IMR-90 (cell line): ENCODE data around the gene SMYD4. TPM values are rescaled to one million over a fixed set of nuclear protein-coding genes. Genes with fewer than 3 reads are reported as not detected.

Experiments used
- ATAC-seq: fragments of 200-7000 bp; cut with Tn5 transposase; 2 replicates; pipeline ENCODE4 v1.9.1; 2020; ENCODE audit warnings: low read depth, mild to moderate bottlenecking, moderate library complexity
- BruUV-seq: library from RNA; stranded (reverse); fragments of 400-500 nt; replicated peaks from 2 replicates; lab custom pipeline; 2021; lab: Mats Ljungman, UMichigan
- CTCF ChIA-PET: fragments of 300-600 bp; formaldehyde crosslinking; extraction: SDS; loops from one replicate; lab custom pipeline; 2021; ENCODE audit warnings: antibody characterized with exemption; lab: Yijun Ruan, JAX
- POLR2A ChIA-PET: fragments of 300-600 bp; sonication (Branson Sonifier 250); formaldehyde crosslinking; loops from one replicate; lab custom pipeline; 2022; ENCODE audit warnings: antibody characterized with exemption; ENCODE audit not compliant: unreplicated experiment; lab: Charles Lee
- DNase-seq: peaks from one replicate; pipeline ENCODE4 v3.0.0; 2013
- H2AFZ ChIP-seq: replicated peaks from 2 replicates; pipeline ENCODE3; 2013; ENCODE audit warnings: low read length, mild to moderate bottlenecking; ENCODE audit not compliant: poor library complexity
- H2AK5ac ChIP-seq: 2 replicates; pipeline ENCODE4 v1.6.1; 2013; ENCODE audit warnings: low read depth, low read length, inconsistent platforms
- H2AK9ac ChIP-seq: replicated peaks from 2 replicates; pipeline ENCODE3; 2013; ENCODE audit warnings: mild to moderate bottlenecking, low read depth, low read length, moderate library complexity; ENCODE audit not compliant: poor library complexity
- H2BK120ac ChIP-seq: 2 replicates; pipeline ENCODE4 v1.6.1; 2013; ENCODE audit warnings: low read depth, low read length, inconsistent platforms
- H2BK15ac ChIP-seq: 3 replicates; pipeline ENCODE4 v1.6.1; 2013; ENCODE audit warnings: low read depth, low read length, inconsistent platforms
- H2BK20ac ChIP-seq: 2 replicates; pipeline ENCODE4 v1.6.1; 2013; ENCODE audit warnings: low read depth, mild to moderate bottlenecking, inconsistent platforms, low read length, moderate library complexity
- H2BK5ac ChIP-seq: 2 replicates; pipeline ENCODE4 v1.6.1; 2013; ENCODE audit warnings: mild to moderate bottlenecking, low read depth, low read length, inconsistent platforms; ENCODE audit not compliant: poor library complexity, severe bottlenecking
- H3K14ac ChIP-seq: replicated peaks from 2 replicates; pipeline ENCODE4 v1.6.1; 2013; ENCODE audit warnings: low read depth, low read length, inconsistent platforms
- H3K18ac ChIP-seq: 2 replicates; pipeline ENCODE4 v1.6.1; 2013; ENCODE audit warnings: low read depth, low read length, control low read depth
- H3K23ac ChIP-seq: 2 replicates; pipeline ENCODE4 v1.6.1; 2013; ENCODE audit warnings: low read depth, low read length, inconsistent platforms
- H3K27ac ChIP-seq: 2 replicates; pipeline ENCODE4 v1.5.1; 2013; ENCODE audit warnings: mild to moderate bottlenecking, control low read depth, low read length; ENCODE audit not compliant: insufficient read depth
- H3K27me3 ChIP-seq: 2 replicates; pipeline ENCODE4 v1.6.1; 2013; ENCODE audit warnings: low read length; ENCODE audit not compliant: control insufficient read depth, insufficient read depth
- H3K36me3 ChIP-seq: 2 replicates; pipeline ENCODE4 v1.6.1; 2013; ENCODE audit warnings: low read length, mixed read lengths; ENCODE audit not compliant: control insufficient read depth, insufficient read depth
- H3K4ac ChIP-seq: 2 replicates; pipeline ENCODE4 v1.6.1; 2013; ENCODE audit warnings: low read depth, low read length, inconsistent platforms
- H3K4me1 ChIP-seq: 2 replicates; pipeline ENCODE4 v1.6.1; 2013; ENCODE audit warnings: low read length, mixed read lengths; ENCODE audit not compliant: control insufficient read depth, insufficient read depth
- H3K4me2 ChIP-seq: 2 replicates; pipeline ENCODE4 v1.6.1; 2013; ENCODE audit warnings: low read depth, mild to moderate bottlenecking, control low read depth, low read length, moderate library complexity
- H3K4me3 ChIP-seq: 2 replicates; pipeline ENCODE4 v1.5.1; 2013; ENCODE audit warnings: low read depth, mild to moderate bottlenecking, control low read depth, low read length, moderate library complexity; ENCODE audit not compliant: insufficient read depth
- H3K56ac ChIP-seq: 2 replicates; pipeline ENCODE4 v1.6.1; 2013; ENCODE audit warnings: low read length, inconsistent platforms; ENCODE audit not compliant: insufficient read depth; ENCODE audit errors: extremely low read depth
- H3K79me1 ChIP-seq, 2 experiments: 2 replicates each; pipeline ENCODE4 v1.6.1; 2013; ENCODE audit warnings: low read length in 2 of 2, inconsistent platforms in 1 of 2, low read depth in 1 of 2
- H3K9ac ChIP-seq: 2 replicates; pipeline ENCODE4 v1.6.1; 2013; ENCODE audit warnings: low read depth, low read length, control low read depth
- H3K9me1 ChIP-seq: 2 replicates; pipeline ENCODE4 v1.6.1; 2013; ENCODE audit warnings: low read length, inconsistent platforms; ENCODE audit not compliant: insufficient read depth
- H3K9me3 ChIP-seq: 2 replicates; pipeline ENCODE4 v1.6.1; 2013; ENCODE audit warnings: low read length; ENCODE audit not compliant: control insufficient read depth, insufficient read depth
- H4K20me1 ChIP-seq: 2 replicates; pipeline ENCODE4 v1.6.1; 2013; ENCODE audit warnings: low read length, inconsistent platforms; ENCODE audit not compliant: insufficient read depth
- H4K5ac ChIP-seq: 2 replicates; pipeline ENCODE4 v1.6.1; 2013; ENCODE audit warnings: mild to moderate bottlenecking, low read depth, low read length, control low read depth
- H4K8ac ChIP-seq, 2 experiments: 2 replicates each; pipeline ENCODE4 v1.6.1; 2013; ENCODE audit warnings: low read depth in 2 of 2, low read length in 2 of 2, control low read depth in 1 of 2, inconsistent platforms in 1 of 2
- H4K91ac ChIP-seq: 2 replicates; pipeline ENCODE4 v1.6.1; 2013; ENCODE audit warnings: low read depth, low read length, inconsistent platforms; ENCODE audit not compliant: insufficient read depth
- BHLHE40 ChIP-seq: fragments of 150-350 bp; IDR thresholded peaks from 2 replicates; pipeline ENCODE4 v1.6.1; 2016; ENCODE audit warnings: mild to moderate bottlenecking, low read depth, low read length
- CEBPB ChIP-seq: IDR thresholded peaks from 2 replicates; pipeline ENCODE4 v1.6.1; 2012; ENCODE audit warnings: low read depth, low read length, improper control_type of control experiment
- CHD1 ChIP-seq: IDR thresholded peaks from 2 replicates; pipeline ENCODE4 v1.6.1; 2012; ENCODE audit warnings: low read depth, low read length, improper control_type of control experiment
- FOS ChIP-seq: fragments of 150-350 bp; IDR thresholded peaks from 2 replicates; pipeline ENCODE4 v1.6.1; 2016; ENCODE audit warnings: low read depth, low read length
- MAFK ChIP-seq: IDR thresholded peaks from 2 replicates; pipeline ENCODE4 v1.6.1; 2012; ENCODE audit warnings: low read depth, low read length, improper control_type of control experiment
- MAZ ChIP-seq: IDR thresholded peaks from 2 replicates; pipeline ENCODE4 v1.6.1; 2012; ENCODE audit warnings: low read depth, mild to moderate bottlenecking, low read length, improper control_type of control experiment, moderate library complexity, borderline replicate concordance
- MXI1 ChIP-seq: IDR thresholded peaks from 2 replicates; pipeline ENCODE4 v1.6.1; 2012; ENCODE audit warnings: low read depth, mild to moderate bottlenecking, low read length, moderate library complexity, borderline replicate concordance
- NFE2L2 ChIP-seq: fragments of 150-350 bp; IDR thresholded peaks from 2 replicates; pipeline ENCODE4 v1.6.1; 2016; ENCODE audit warnings: low read depth, mild to moderate bottlenecking, low read length
- POLR2A ChIP-seq: IDR thresholded peaks from 2 replicates; pipeline ENCODE4 v1.6.1; 2012; ENCODE audit warnings: mild to moderate bottlenecking, low read depth, low read length
- RAD21 ChIP-seq: IDR thresholded peaks from 2 replicates; pipeline ENCODE4 v1.6.1; 2012; ENCODE audit warnings: low read length, improper control_type of control experiment
- RCOR1 ChIP-seq: IDR thresholded peaks from 2 replicates; pipeline ENCODE4 v1.6.1; 2012; ENCODE audit warnings: mild to moderate bottlenecking, low read length, improper control_type of control experiment; ENCODE audit not compliant: insufficient replicate concordance
- RFX5 ChIP-seq: IDR thresholded peaks from 2 replicates; pipeline ENCODE4 v1.8.0; 2012; ENCODE audit warnings: low read depth, mild to moderate bottlenecking, low read length, moderate library complexity
- SMC3 ChIP-seq: fragments of 150-350 bp; IDR thresholded peaks from 2 replicates; pipeline ENCODE4 v1.6.1; 2016; ENCODE audit warnings: low read depth, mild to moderate bottlenecking, antibody characterized with exemption, low read length, moderate library complexity
- USF2 ChIP-seq: fragments of 150-350 bp; IDR thresholded peaks from 2 replicates; pipeline ENCODE4 v1.6.1; 2017; ENCODE audit warnings: mild to moderate bottlenecking, antibody characterized with exemption, low read length, low read depth
- WGBS, 2 experiments: methylation state at CpG; one replicate each; pipeline versions ENCODE4 v1.1.5 to v1.1.7; 2013; ENCODE audit warnings: missing lambda C conversion rate in 2 of 2; ENCODE audit not compliant: insufficient read length in 1 of 2; ENCODE audit errors: extremely low coverage in 2 of 2; 5-methylcytosine and 5-hydroxymethylcytosine counted together
- dilution Hi-C: fragments of 300-500 bp; cut with HindIII; formaldehyde crosslinking; loops from one replicate; pipeline ENCODE4 v1.14.3; 2018; ENCODE audit warnings: low sequenced_read_pairs; ENCODE audit not compliant: unreplicated experiment
- in situ Hi-C: fragments of 300-500 bp; cut with MboI; formaldehyde crosslinking; loops from 3 replicates; pipeline ENCODE4 v1.14.3; 2019; ENCODE audit warnings: low sequenced_read_pairs, inconsistent platforms, mixed read lengths
- intact Hi-C: fragments of 100-400 bp; cut with micrococcal nuclease; formaldehyde crosslinking; loops from 2 replicates; pipeline ENCODE4 v1.10.0; 2022
- polyA plus RNA-seq, 3 experiments: library from polyadenylated mRNA; depleted of rRNA; stranded (reverse); fragments of >200 nt; gene quantifications; 2 replicates each; pipeline ENCODE4 v1.2.3, GENCODE V29; 2012; ENCODE audit warnings: low replicate concordance in 1 of 3
- total RNA-seq: library from RNA; depleted of rRNA; stranded (reverse); fragments of >200 nt; gene quantifications from 2 replicates; pipeline ENCODE4 v1.2.3, GENCODE V29; 2012
- TF ChIP-seq, protein P1 (sequence below): conservative IDR thresholded peaks from 2 replicates; pipeline ENCODE4 v1.5.1; 2012; ENCODE audit warnings: mild to moderate bottlenecking, low read depth, low read length, improper control_type of control experiment
- TF ChIP-seq, protein P2 (sequence below): fragments of 150-350 bp; IDR thresholded peaks from 2 replicates; pipeline ENCODE4 v1.6.1; 2016; ENCODE audit warnings: low read depth, mild to moderate bottlenecking, low read length, moderate library complexity, borderline replicate concordance

The SMYD4 gene
- total and polyA plus RNA-seq, 2 of the 4 experiments (the other 2 are of a cell fraction), result 5.3 to 7.2 TPM

GRCh38 chr17:1808644-1809043 is 21.1 kb downstream of the SMYD4 start:
- Histone ChIP-seq H3K36me3 (peaks cover 20% of the 10 kb centered on the region), H3K23ac (no peak overlapping the region), H3K18ac (no peak overlapping the region), H2AK9ac (no peak overlapping the region), H3K56ac (no peak overlapping the region), H3K4me1 (0 out of 2 replicates have a peak, but pooled peaks cover 2% of the 10 kb centered on the region), H4K91ac (no peak overlapping the region), H3K4me3 (no peak overlapping the region), H2BK20ac (no peak overlapping the region), H2BK15ac (no peak overlapping the region), H2BK120ac (no peak overlapping the region), H3K9ac (no peak overlapping the region), H3K27ac (no peak overlapping the region), H2AK5ac (no peak overlapping the region), H3K14ac (no peak overlapping the region), H4K5ac (no peak overlapping the region), H3K4ac (no peak overlapping the region), H4K20me1 (no peaks in the 10 kb centered on the region), H3K27me3 (no peaks in the 10 kb centered on the region), H3K9me3 (no peaks in the 10 kb centered on the region), H2AFZ (no peak overlapping the region), H2BK5ac (no peak overlapping the region), H3K4me2 (no peak overlapping the region), H4K8ac (no peak overlapping the region), H3K79me1 (peaks cover 0 to 12% of the 10 kb centered on the region in 2 experiments; a peak in 2 of 4 replicates), H3K9me1 (no peaks in the 10 kb centered on the region)
- dilution Hi-C loops (no loop called here), in situ Hi-C loops (no loop called here), intact Hi-C loops (no loop called here)
- ChIA-PET CTCF (no interaction called here), POLR2A (no interaction called here)
- TF ChIP-seq SMC3 (no peak), FOS (no peak), RFX5 (no peak), MXI1 (no peak), CEBPB (no peak), USF2 (no peak), RAD21 (no peak), MAZ (no peak), CHD1 (no peak), POLR2A (no peak), RCOR1 (no peak), MAFK (no peak), NFE2L2 (no peak), BHLHE40 (no peak)
- TF ChIP-seq, protein P1, sequence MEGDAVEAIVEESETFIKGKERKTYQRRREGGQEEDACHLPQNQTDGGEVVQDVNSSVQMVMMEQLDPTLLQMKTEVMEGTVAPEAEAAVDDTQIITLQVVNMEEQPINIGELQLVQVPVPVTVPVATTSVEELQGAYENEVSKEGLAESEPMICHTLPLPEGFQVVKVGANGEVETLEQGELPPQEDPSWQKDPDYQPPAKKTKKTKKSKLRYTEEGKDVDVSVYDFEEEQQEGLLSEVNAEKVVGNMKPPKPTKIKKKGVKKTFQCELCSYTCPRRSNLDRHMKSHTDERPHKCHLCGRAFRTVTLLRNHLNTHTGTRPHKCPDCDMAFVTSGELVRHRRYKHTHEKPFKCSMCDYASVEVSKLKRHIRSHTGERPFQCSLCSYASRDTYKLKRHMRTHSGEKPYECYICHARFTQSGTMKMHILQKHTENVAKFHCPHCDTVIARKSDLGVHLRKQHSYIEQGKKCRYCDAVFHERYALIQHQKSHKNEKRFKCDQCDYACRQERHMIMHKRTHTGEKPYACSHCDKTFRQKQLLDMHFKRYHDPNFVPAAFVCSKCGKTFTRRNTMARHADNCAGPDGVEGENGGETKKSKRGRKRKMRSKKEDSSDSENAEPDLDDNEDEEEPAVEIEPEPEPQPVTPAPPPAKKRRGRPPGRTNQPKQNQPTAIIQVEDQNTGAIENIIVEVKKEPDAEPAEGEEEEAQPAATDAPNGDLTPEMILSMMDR, result no peak
- TF ChIP-seq, protein P2, sequence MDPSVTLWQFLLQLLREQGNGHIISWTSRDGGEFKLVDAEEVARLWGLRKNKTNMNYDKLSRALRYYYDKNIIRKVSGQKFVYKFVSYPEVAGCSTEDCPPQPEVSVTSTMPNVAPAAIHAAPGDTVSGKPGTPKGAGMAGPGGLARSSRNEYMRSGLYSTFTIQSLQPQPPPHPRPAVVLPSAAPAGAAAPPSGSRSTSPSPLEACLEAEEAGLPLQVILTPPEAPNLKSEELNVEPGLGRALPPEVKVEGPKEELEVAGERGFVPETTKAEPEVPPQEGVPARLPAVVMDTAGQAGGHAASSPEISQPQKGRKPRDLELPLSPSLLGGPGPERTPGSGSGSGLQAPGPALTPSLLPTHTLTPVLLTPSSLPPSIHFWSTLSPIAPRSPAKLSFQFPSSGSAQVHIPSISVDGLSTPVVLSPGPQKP, result no peak
- DNase-seq (no peak), ATAC-seq (no peak)
- BruUV-seq, result no TSS peak
- no CpG with 5 or more reads among the region's 2 CpGs for WGBS, 2 experiments
